ENCODE measurements around the gene ZSCAN20.

ZSCAN20 gene

GRCh38 chr1:33433509-33434362 is 38.7 kb upstream of the ZSCAN20 start:
- H3K27me3 ChIP-seq (ENCODE audit: insufficient read depth, low read length) = no peaks in the 10 kb centered on the region
- peak overlapping the region; percentile 90 for H3K27ac ChIP-seq (ENCODE audit: low read depth, low read length)
- no peak overlapping the region for H3K4me3 ChIP-seq (ENCODE audit: low read depth, low read length)

DNA sequence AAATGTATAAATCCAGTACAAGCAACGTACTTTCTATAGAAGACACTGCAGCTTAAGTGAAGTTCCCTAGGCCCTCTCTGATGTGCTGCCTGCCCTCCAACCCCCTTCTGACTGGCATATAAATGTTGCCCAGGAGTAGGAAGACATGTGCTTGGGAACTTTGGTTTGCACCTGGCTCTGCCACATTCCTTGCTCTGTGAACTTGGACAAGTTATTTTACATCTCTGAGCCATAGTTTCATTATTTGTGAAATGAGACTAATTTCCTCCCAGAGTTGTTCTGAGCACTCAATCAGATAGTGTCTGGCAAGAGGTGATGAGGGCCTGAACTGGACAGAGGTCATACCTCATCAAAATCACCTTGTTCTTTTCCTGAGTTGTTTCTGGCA is 38.1 kb upstream of the ZSCAN20 start:
- H3K36me3 ChIP-seq (ENCODE audit: insufficient read depth, low read length) = no peaks in the 10 kb centered on the region
- H3K27ac ChIP-seq (ENCODE audit: low read depth, low read length) = peak overlapping the region; percentile 90
- no peaks in the 10 kb centered on the region for H3K27me3 ChIP-seq (ENCODE audit: insufficient read depth, low read length)
- H2AFZ ChIP-seq (ENCODE audit: low read length, unreplicated experiment) = no peak overlapping the region
- peaks cover 54% of the 10 kb centered on the region for H3K4me1 ChIP-seq (ENCODE audit: control insufficient read depth, insufficient read depth, low read length, unreplicated experiment)
- peaks cover 12% of the 10 kb centered on the region for H3K79me2 ChIP-seq (ENCODE audit: control insufficient read depth, insufficient read depth, low read length, unreplicated experiment)
- no peak overlapping the region for H3K4me3 ChIP-seq (ENCODE audit: low read depth, low read length)

More at GRCh38 chr1:33433509-33434362, 38.7 kb upstream of the ZSCAN20 start:
- Histone ChIP-seq H2AFZ (ENCODE audit: low read length, unreplicated experiment) (no peak overlapping the region), H3K36me3 (ENCODE audit: insufficient read depth, low read length) (no peaks in the 10 kb centered on the region), H3K79me2 (ENCODE audit: control insufficient read depth, insufficient read depth, low read length, unreplicated experiment) (peaks cover 18% of the 10 kb centered on the region), H3K4me1 (ENCODE audit: control insufficient read depth, insufficient read depth, low read length, unreplicated experiment) (peaks cover 60% of the 10 kb centered on the region)

- peak overlapping the region; percentile 90 for H3K27ac ChIP-seq (ENCODE audit: low read depth, low read length)
- H3K27me3 ChIP-seq (ENCODE audit: insufficient read depth, low read length) = no peaks in the 10 kb centered on the region
- peaks cover 51% of the 10 kb centered on the region for H3K4me1 ChIP-seq (ENCODE audit: control insufficient read depth, insufficient read depth, low read length, unreplicated experiment)
- peaks cover 3% of the 10 kb centered on the region for H3K79me2 ChIP-seq (ENCODE audit: control insufficient read depth, insufficient read depth, low read length, unreplicated experiment)
- no peaks in the 10 kb centered on the region for H3K36me3 ChIP-seq (ENCODE audit: insufficient read depth, low read length)
- no peak overlapping the region for H2AFZ ChIP-seq (ENCODE audit: low read length, unreplicated experiment)
- no peak overlapping the region for H3K4me3 ChIP-seq (ENCODE audit: low read depth, low read length)
These were observed 37.2 kb upstream of the ZSCAN20 start for GRCh38 chr1:33435096-33435820.

DNA sequence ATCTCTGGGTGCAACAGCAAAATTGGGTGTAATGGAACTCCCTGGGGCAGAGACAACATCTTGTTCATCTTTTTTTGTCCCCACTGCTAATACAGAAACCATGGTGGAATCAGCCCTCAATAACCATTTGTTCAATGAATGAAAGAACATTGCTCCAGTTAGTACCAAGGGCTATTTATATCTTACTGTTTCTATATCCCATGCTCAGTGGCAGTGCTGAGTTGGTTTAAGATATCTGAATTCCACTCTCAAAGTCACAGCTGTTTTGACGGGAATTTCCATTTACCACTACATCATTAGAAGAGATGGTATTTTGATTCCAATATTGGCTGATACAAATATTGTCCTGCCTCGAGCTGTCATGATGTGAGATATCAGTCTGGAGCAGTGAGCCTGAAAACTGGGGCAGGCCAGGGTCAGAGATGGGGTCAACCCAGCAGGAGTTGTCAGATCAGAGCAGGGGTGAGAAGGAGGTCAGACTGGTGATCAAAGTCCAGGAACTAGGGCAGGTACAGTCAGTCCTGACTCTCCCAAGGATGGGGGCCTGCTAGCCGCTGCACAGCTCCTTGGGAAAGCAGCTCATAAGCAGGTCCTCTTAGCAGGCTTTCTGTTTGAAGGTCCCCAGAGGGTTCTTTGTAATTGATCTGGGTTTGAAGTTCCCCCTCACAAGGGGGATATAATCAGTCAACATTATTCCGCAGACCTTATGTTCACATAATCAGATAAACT is 35.7 kb upstream of the ZSCAN20 start:
- Histone ChIP-seq H3K36me3 (ENCODE audit: insufficient read depth, low read length) (no peaks in the 10 kb centered on the region), H3K79me2 (ENCODE audit: control insufficient read depth, insufficient read depth, low read length, unreplicated experiment) (no peaks in the 10 kb centered on the region), H3K27ac (ENCODE audit: low read depth, low read length) (no peak overlapping the region), H3K27me3 (ENCODE audit: insufficient read depth, low read length) (no peaks in the 10 kb centered on the region), H3K4me1 (ENCODE audit: control insufficient read depth, insufficient read depth, low read length, unreplicated experiment) (peaks cover 49% of the 10 kb centered on the region), H2AFZ (ENCODE audit: low read length, unreplicated experiment) (no peak overlapping the region), H3K4me3 (ENCODE audit: low read depth, low read length) (no peak overlapping the region)

GRCh38 chr1:33438364-33439160 is 33.9 kb upstream of the ZSCAN20 start:
- Histone ChIP-seq H3K79me2 (ENCODE audit: control insufficient read depth, insufficient read depth, low read length, unreplicated experiment) (no peaks in the 10 kb centered on the region), H3K4me1 (ENCODE audit: control insufficient read depth, insufficient read depth, low read length, unreplicated experiment) (peaks cover 55% of the 10 kb centered on the region), H3K36me3 (ENCODE audit: insufficient read depth, low read length) (no peaks in the 10 kb centered on the region), H3K27ac (ENCODE audit: low read depth, low read length) (no peak overlapping the region), H3K4me3 (ENCODE audit: low read depth, low read length) (no peak overlapping the region), H2AFZ (ENCODE audit: low read length, unreplicated experiment) (no peak overlapping the region), H3K27me3 (ENCODE audit: insufficient read depth, low read length) (no peaks in the 10 kb centered on the region)

DNA sequence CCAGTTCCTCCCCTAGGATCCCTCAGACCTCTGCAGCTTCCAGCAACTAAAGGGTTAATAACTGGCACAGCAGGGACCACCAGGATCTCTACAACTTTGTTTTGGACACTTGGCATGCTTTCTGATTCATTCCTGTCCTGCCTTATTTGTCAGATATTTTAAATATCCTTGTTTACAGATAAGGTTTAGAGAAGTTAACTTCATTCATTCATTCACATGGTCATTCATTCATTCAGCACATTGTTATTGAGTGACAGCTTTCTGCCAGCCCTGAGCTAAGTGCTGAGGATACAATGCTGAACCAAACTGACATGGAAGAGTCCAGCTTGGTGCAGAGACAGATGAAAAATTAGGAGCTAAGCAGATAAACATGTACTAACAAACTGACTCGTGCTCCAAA is 32.8 kb upstream of the ZSCAN20 start:
- H3K27ac ChIP-seq (ENCODE audit: low read depth, low read length) = no peak overlapping the region
- H3K79me2 ChIP-seq (ENCODE audit: control insufficient read depth, insufficient read depth, low read length, unreplicated experiment) = no peaks in the 10 kb centered on the region
- no peak overlapping the region for H2AFZ ChIP-seq (ENCODE audit: low read length, unreplicated experiment)
- no peak overlapping the region for H3K4me3 ChIP-seq (ENCODE audit: low read depth, low read length)
- H3K4me1 ChIP-seq (ENCODE audit: control insufficient read depth, insufficient read depth, low read length, unreplicated experiment) = peaks cover 50% of the 10 kb centered on the region
- H3K27me3 ChIP-seq (ENCODE audit: insufficient read depth, low read length) = no peaks in the 10 kb centered on the region
- no peaks in the 10 kb centered on the region for H3K36me3 ChIP-seq (ENCODE audit: insufficient read depth, low read length)

DNA sequence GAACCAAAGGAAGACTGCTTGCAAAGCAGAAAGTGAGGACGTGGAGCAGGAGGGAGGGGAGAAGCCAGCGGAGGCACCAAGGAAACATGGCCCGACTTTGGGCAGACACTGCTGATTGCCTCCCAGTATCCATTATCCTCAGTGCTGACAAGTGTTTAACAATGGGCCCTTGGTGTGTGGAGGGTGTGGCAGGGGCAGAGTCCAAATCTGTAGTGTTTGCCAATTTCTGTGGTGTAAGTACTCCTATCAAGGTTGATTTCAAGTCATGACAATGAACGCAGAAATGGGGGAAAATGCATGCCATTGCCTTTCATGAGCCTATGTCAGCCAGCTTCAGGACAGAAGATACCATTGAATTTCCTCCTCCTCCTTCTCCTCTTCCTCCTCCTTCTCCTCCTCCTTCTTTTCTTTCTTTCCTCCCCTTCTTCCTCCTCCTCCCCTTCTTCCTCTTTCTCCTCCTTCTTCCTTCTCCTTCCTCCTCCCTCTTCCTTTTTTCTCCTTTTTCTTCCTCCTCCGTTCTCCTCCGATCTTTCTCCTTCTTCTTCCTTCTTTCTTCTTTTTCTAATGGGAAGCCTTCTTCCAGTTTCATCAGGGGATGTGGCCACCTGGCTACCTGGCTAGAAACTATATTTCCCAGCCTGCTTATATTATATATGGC is 31.2 kb upstream of the ZSCAN20 start:
- H3K79me2 ChIP-seq (ENCODE audit: control insufficient read depth, insufficient read depth, low read length, unreplicated experiment) = no peaks in the 10 kb centered on the region
- H2AFZ ChIP-seq (ENCODE audit: low read length, unreplicated experiment) = no peak overlapping the region
- peaks cover 35% of the 10 kb centered on the region for H3K4me1 ChIP-seq (ENCODE audit: control insufficient read depth, insufficient read depth, low read length, unreplicated experiment)
- H3K36me3 ChIP-seq (ENCODE audit: insufficient read depth, low read length) = no peaks in the 10 kb centered on the region
- no peaks in the 10 kb centered on the region for H3K27me3 ChIP-seq (ENCODE audit: insufficient read depth, low read length)
- no peak overlapping the region for H3K27ac ChIP-seq (ENCODE audit: low read depth, low read length)
- H3K4me3 ChIP-seq (ENCODE audit: low read depth, low read length) = no peak overlapping the region

GRCh38 chr1:33442141-33442540 is 30.3 kb upstream of the ZSCAN20 start:
- Histone ChIP-seq H3K36me3 (ENCODE audit: insufficient read depth, low read length) (no peaks in the 10 kb centered on the region), H2AFZ (ENCODE audit: low read length, unreplicated experiment) (no peak overlapping the region), H3K4me1 (ENCODE audit: control insufficient read depth, insufficient read depth, low read length, unreplicated experiment) (peaks cover 27% of the 10 kb centered on the region), H3K79me2 (ENCODE audit: control insufficient read depth, insufficient read depth, low read length, unreplicated experiment) (no peaks in the 10 kb centered on the region), H3K27me3 (ENCODE audit: insufficient read depth, low read length) (no peaks in the 10 kb centered on the region), H3K27ac (ENCODE audit: low read depth, low read length) (no peak overlapping the region), H3K4me3 (ENCODE audit: low read depth, low read length) (no peak overlapping the region)

DNA sequence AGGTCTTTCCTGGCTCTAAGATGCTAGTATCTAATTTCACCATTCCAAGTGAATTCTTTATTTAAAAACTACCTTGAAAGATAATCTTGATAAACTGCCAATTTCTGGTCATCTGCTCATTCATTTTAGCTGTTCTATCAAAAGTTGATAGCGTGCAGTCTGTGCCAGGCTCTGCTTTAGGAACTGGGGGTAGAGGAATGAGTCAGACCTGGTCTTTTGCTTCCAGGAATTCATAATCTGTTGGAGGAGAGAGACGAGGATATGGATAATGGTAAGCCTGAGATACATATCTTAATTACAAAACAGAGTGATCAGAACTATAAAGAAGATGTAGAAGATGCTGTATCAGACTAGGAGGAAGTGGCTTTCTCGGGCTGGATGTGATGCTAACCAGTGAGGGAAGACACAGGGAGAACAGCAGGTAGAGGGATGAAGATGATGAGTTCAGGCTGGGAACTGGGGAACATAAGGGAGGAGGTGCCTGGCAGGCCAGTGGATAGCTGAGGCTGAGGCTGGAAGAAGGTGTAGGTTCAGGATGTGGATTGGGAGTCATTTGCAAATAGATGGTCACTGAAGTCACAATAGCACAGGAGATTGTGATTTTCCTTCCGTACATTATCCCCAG is 29.3 kb upstream of the ZSCAN20 start:
- Histone ChIP-seq H3K4me3 (ENCODE audit: low read depth, low read length) (no peak overlapping the region), H2AFZ (ENCODE audit: low read length, unreplicated experiment) (no peak overlapping the region), H3K27ac (ENCODE audit: low read depth, low read length) (peak overlapping the region; percentile 73), H3K36me3 (ENCODE audit: insufficient read depth, low read length) (no peaks in the 10 kb centered on the region), H3K4me1 (ENCODE audit: control insufficient read depth, insufficient read depth, low read length, unreplicated experiment) (peaks cover 27% of the 10 kb centered on the region), H3K79me2 (ENCODE audit: control insufficient read depth, insufficient read depth, low read length, unreplicated experiment) (no peaks in the 10 kb centered on the region), H3K27me3 (ENCODE audit: insufficient read depth, low read length) (no peaks in the 10 kb centered on the region)
